ENCODE results near the gene TUSC2.

DNA sequence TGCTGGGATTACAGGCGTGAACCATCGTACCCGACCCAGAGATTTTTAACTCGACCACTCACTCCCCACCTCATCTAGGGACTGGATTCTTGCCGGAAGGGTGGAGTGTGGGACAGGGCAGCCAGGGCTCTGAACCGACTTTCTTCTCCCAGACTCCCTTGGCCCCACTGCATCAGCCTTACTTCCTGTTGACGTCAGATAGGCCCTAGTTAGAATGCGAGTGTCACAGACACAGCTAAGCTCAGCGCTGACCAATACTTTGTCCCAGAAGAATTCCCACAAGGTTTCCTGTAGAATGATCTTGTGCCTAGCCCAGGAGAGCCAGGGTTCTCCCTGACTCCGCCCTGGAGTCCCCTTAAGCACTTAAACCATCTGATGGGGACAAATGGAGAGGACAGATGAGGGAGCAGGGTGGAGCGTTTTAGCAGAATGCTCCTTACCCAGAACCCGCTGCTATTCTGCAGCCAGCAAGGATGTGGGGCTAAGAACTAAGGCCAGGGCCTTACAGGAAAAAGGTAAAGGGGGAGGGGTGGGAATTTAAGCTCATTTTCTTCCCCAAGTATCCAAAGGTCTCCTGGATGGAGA, 5.8 kb upstream of the TUSC2 start:
- TF ChIP-seq CTCF (IDR thresholded peaks at IDR 0.05): no peak
- TF ChIP-seq POLR2A (IDR thresholded peaks at IDR 0.05): no peak

Measured in esophagus squamous epithelium (tissue), 4 donors.